ENCODE measurements around the gene NTF3.

NTF3 gene

DNA sequence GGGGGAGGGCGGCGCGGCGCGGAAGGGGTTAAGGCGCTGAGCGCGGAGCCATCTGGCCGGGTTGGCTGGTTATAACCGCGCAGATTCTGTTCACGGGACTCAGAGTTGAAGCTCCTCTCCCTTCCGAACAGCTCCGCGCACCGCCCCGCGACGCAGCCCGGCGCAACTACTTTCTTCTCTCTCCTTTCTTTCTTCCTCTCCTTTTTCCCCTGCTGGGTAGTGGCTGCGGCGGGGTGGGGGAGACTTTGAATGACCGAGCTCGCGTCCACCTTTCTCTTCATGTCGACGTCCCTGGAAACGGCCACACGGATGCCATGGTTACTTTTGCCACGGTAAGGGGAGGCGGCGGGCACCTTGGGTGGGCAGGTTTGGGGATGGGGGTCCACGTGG is at the start of gene NTF3:
Gene NTF3 (plus strand): TSS at position 98 of the 390 bp plus-strand sequence. CDS start 217 bp downstream, at position 315.
- DNase-seq (ENCODE audit: low read depth, low spot score), result no peak

- no peak for DNase-seq (ENCODE audit: low read depth, low spot score)
Measured at GRCh38 chr12:5384015-5384414, 47.9 kb upstream of the NTF3 start.

GRCh38 chr12:5388581-5389535 is 43.0 kb upstream of the NTF3 start:
- DNase-seq (ENCODE audit: low read depth, low spot score), result no peak

DNA sequence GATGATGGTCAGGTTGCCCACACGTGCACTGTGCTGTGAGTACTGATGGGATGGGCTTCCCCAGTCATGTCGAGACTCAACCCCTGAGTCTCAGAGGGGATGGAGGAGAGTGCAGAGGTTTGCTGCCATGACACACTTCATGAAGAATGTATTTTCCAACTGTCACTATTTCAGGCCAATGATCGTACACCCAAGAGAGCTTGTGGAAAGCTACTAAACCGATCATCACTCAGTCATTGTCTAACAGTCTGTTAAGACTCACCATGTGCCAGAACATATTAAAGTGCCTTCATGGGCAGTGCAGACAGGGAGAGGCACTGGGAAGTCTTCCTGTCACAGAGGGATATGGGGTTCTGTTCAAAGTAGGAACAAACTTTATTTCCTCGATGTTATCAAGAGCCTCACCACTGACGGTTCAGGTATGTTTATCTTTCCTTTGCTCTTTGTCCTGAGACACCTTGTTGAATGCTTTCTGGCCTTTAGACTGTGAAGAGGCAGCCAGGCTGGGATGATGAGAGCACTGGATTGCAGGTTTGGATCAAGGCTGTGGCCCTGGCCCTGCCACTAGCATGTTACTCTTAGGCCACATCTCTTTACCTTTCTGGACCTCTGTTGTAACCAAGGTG is 41.6 kb upstream of the NTF3 start:
- no peak for DNase-seq (ENCODE audit: low read depth, low spot score)

DNA sequence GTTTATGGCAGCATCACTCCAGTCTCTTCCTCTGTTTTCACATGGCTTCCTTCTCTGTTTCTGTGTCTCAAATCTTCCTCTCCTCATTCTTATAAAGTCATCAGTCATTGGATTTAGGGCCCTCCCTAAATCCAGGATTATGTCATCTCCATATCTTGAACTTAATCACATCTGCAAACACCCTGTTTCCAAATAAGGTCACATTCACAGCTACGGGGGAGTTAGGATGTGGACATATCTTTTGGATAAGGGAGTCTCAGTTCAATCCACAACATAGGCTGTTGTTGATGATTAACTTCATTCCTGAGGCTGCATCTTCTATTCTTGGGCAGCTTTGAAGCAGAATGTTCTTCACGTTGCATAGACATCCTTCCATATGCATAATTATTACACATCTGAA is 40.3 kb upstream of the NTF3 start:
- no peak for DNase-seq (ENCODE audit: low read depth, low spot score)

DNA sequence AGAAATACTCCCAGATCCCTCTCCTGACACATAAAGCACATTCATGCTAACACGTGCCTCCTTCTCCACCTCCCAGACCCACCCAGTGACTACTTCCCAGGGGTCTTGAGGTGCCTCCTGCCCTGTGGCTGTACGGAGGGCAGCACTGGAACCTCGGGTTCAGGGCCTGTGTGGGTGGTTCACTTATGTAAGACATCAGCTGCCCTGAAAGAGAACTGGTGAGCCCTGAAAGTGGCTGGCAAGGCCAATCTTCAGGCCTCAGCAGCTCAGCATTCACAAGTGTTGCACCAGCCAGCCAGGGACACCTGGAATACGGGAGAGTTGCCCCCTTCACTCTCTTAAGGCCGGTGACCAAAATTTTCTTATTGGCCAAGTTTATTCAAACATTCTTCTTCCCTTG is 38.9 kb upstream of the NTF3 start:
- DNase-seq (ENCODE audit: low read depth, low spot score), result no peak

DNA sequence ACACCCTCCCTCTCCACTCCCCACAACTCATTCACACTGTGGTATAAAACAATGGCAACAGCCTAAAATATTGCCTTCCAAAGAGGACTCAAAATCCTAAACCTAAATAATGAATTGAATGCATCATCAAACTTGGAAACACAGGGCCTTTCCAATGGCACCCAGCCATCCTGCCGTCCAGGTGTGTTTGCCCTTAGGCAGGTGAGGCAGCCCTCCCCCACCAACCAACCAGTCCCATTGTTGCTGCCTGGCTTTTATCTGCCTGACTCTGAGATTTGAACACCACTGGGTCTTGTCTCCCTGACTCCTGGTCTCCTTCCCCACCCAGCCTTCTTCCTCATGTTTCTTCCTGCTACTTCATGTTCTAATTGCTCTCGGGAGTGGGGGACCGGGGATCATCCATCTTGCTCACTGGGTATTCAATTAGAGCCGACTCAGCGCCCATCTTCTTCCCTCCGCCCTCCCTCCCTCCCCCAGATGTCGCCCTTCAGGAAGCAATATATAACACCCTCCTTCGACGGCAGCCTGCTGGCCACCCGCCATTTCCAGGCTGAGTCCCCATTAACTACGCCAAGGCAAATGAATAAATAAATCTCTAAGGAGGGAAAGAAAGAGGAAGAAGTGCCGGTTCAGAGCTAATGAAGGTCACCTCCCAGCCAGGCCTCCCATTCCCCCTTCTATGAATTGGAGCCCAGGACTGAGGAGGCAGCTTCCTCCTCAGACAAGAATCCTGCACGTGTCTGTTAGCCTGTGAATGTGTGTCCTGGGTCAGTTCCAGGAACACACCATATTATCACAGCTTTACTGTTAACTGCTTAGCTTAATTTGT is 36.3 kb upstream of the NTF3 start:
- no peak for DNase-seq (ENCODE audit: low read depth, low spot score)

GRCh38 chr12:5396541-5396940 is 35.4 kb upstream of the NTF3 start:
- DNase-seq (ENCODE audit: low read depth, low spot score), result no peak

- no peak for DNase-seq (ENCODE audit: low read depth, low spot score)
Measured at GRCh38 chr12:5399266-5399665, 32.6 kb upstream of the NTF3 start.

DNA sequence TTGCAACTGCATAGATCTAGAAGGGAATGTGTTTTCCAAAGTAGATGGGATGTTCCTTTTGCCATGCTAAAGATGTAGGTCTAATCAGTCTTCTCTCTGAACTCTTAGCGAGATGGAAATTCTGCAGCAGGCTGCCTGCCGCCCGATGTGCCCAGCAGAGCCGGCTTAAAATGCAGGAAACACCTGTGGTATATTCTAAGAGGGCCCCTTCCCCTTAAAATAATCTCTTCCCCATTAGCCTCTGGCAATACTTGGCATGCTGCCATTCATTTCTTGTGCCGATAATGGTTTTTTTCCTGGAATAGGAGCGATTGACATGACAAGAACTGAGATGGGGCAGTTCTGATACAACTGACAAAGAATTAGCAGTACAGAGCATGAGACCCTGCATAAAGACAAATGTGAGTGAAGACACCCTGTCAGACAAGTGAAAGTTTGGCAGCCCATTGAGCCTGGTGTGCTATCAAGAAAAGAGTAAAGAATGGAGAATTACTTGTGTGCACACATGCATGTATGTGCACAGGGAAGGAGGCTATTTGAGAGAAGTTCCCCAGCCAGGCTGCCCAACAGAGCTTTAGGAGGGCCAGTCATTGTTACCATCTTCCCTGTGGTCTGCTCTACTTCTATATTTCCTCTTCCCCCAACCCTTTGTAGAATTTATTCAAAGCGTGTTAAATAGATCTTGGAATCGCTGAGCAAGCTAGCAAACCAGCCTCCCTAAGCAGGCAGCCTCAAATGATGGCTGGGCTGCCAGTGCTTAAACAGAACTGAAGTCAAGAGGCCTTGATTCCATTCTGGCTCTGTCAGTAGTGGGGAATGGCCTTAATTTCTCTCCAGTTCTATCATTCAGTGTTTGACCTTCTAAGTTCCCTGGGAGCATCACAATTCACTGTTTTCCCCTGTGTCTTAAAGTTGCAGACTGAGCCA is 29.6 kb upstream of the NTF3 start:
- DNase-seq (ENCODE audit: low read depth, low spot score), result no peak

- DNase-seq (ENCODE audit: low read depth, low spot score), result no peak
Measured at GRCh38 chr12:5403411-5403810, 28.5 kb upstream of the NTF3 start.

DNA sequence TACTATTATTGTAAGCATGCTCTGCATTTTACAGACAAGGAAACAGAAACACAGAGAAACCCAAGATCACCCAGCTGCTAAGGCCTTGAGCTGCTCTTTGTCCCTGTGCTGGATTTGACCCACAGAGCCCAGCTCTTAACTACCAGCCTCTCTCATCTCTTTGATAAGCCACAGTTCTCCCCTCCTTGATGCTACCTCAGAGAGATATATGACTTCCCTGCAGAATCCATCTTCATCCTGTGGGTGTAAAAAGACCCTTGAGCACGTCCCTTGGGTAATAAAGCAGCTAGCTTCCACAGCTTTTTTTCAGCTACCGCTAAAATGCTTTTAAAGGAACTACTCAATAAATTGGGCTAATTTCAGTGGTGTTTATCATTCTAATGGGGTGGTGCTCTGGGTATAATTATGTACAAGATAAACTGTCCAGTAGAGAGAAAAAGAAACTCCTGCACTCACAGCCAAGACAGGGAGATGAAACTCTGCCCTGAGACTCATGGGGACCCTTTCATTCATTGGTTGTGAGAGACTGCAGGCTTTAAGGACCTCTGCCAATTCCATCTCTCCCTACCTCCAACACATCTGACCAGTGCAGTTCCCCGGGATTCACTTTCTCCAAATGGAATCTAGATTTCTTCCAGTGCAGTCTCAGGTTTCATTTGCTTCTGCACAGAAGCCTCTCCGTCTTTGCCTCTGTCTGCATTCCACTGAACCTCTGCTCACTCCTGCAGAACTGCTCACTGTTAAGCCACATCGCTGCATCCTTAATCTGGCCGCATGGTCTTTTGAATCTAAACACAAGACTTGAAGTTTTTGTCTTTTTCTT is 24.7 kb upstream of the NTF3 start:
- DNase-seq (ENCODE audit: low read depth, low spot score), result no peak

DNA sequence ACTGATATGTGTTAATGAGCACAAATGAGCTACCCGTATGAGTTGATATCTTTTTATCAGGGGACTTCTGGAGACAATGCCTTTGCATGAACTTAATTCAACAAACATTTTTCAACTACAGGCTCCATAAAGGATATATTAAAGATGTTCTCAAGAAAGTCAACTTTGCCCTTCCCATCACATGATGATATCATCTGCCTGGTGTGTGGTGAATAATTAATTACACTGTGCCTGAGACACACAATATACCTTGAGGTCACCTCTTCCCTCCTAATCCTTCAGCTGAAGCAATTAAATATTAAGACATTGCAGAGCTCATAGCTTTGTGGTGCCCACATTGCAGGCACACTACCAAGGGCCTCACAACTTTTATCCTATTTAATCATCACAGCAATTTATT is 22.3 kb upstream of the NTF3 start:
- no peak for DNase-seq (ENCODE audit: low read depth, low spot score)

- DNase-seq (ENCODE audit: low read depth, low spot score), result no peak
Measured at GRCh38 chr12:5416571-5416970, 15.3 kb upstream of the NTF3 start.

- no peak for DNase-seq (ENCODE audit: low read depth, low spot score)
Measured at GRCh38 chr12:5417500-5417899, 14.4 kb upstream of the NTF3 start.

DNA sequence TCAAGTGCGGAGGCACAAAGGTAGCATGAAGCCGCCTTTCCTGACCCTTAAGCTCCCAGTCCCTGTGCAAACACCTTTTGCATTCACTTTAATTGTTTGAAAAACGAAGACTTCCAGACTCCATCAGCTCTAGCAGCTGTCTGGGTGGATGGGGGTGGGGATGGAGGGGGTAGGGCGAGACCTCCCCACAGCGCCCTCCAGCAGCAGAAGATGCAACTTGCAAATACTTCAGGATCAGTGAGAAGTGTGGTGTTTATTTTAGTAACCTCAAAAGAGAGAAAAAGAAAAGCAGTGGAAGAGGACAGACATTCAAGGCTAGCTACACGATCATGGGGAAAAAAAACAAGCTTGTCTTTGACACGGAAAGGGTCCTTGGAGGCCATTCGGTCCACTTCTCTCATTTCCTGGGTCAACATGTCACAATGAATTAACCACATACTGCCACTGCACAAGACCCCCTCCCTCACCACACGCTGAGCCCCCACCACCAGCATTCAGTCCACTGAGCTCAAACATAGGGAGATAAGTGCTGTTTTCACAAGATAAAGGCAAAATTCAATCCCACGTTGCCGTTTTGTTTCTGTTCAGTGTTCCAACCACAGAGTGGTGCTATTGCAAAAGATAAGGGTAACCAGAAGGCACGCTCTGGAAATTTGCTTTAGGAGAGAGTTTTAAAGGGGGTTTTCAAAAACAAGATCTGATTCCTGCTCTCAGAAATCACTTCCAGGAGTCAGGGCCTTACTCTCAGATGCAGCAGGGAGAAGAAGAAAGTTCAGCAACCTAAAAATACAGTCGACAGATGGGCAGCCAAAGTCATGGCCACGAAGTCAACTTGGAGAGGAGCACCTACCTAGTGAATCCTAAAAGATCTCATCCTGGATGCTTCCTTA is 3.3 kb upstream of the NTF3 start:
- no peak for DNase-seq (ENCODE audit: low read depth, low spot score)

DNA sequence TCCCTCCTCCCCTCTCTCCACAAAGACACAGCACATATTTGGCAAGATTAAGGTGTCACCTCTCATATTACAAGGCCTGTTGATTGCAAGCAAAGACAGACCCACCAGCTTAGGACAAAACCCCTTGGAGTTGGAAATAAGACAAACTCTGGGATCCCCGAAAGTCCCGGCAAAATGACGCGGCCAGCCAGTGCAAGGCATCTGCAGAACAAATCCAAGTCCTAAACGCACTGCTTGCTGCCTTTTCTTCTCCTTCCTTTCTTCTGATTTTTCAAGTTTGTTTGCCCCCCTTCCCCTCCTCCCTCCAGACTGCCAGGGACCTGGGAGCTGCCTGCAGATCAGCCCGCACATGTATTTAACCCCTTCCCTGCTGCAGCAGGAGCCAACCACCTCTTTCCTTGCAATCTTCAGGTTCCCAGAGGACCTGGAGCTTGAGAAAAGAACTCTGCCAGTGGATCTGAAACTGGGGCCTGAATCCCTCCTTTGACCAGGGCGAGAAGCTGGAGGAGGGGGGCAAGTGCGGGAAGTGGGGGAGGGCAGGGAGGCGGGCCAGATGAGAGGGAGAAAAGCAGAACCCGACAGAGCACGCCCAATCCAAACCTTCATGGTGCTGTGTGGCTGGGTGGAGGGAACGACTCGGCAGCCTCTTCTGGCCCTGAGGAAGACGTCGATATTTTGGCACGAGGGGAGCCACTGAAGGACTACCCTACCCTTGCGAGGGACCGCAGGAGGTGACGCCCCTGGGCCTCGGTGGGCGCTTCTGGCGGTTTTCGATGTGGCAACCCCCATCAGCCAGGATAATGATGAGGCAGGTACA is 2.0 kb upstream of the NTF3 start:
- no peak for DNase-seq (ENCODE audit: low read depth, low spot score)

All from brain pericyte (primary cell).